PFSK-1 (cell line): Measurements from ENCODE around the gene PRPSAP2.

Experiments
- POLR2AphosphoS5 ChIP-seq: IDR thresholded peaks from 2 replicates; pipeline ENCODE4 v1.6.1; 2012; ENCODE audit warnings: low read depth, mild to moderate bottlenecking, control low read depth, low read length, moderate library complexity
- REST ChIP-seq, 2 experiments: IDR thresholded peaks; 2 replicates each; pipeline versions ENCODE4 v1.6.1 to v1.8.0; 2011 to 2012; ENCODE audit warnings: low read depth in 2 of 2, low read length in 2 of 2, control low read depth in 1 of 2, inconsistent platforms in 1 of 2, mild to moderate bottlenecking in 1 of 2, moderate library complexity in 1 of 2; ENCODE audit not compliant: insufficient read depth in 1 of 2
- SIN3A ChIP-seq: IDR thresholded peaks from 2 replicates; pipeline ENCODE4 v1.6.1; 2012; ENCODE audit warnings: mild to moderate bottlenecking, low read length, moderate library complexity, borderline replicate concordance; ENCODE audit not compliant: insufficient read depth
- TAF1 ChIP-seq: IDR thresholded peaks from 2 replicates; pipeline ENCODE4 v1.6.1; 2012; ENCODE audit warnings: low read length, control low read depth, borderline replicate concordance; ENCODE audit not compliant: insufficient read depth

- TF ChIP-seq SIN3A, result no peak
- TF ChIP-seq REST (IDR thresholded peaks at IDR 0.05; ENCODE audit: insufficient read depth in 1 of 2, low read depth in 2 of 2, low read length in 2 of 2), result no peak
- no peak for TF ChIP-seq POLR2AphosphoS5
- no peak for TF ChIP-seq TAF1
Measured at GRCh38 chr17:18928628-18929125, 70.7 kb downstream of the PRPSAP2 start.
